GM18499 (cell line): ENCODE measurements around the gene SCAF1.

Experiments used
- ATAC-seq: cut with Tn5 transposase; IDR thresholded peaks from one replicate; pipeline ENCODE4 v1.9.1; 2021; ENCODE audit warnings: moderate number of reproducible peaks; ENCODE audit not compliant: insufficient read depth, unreplicated experiment

SCAF1 gene, protein sequence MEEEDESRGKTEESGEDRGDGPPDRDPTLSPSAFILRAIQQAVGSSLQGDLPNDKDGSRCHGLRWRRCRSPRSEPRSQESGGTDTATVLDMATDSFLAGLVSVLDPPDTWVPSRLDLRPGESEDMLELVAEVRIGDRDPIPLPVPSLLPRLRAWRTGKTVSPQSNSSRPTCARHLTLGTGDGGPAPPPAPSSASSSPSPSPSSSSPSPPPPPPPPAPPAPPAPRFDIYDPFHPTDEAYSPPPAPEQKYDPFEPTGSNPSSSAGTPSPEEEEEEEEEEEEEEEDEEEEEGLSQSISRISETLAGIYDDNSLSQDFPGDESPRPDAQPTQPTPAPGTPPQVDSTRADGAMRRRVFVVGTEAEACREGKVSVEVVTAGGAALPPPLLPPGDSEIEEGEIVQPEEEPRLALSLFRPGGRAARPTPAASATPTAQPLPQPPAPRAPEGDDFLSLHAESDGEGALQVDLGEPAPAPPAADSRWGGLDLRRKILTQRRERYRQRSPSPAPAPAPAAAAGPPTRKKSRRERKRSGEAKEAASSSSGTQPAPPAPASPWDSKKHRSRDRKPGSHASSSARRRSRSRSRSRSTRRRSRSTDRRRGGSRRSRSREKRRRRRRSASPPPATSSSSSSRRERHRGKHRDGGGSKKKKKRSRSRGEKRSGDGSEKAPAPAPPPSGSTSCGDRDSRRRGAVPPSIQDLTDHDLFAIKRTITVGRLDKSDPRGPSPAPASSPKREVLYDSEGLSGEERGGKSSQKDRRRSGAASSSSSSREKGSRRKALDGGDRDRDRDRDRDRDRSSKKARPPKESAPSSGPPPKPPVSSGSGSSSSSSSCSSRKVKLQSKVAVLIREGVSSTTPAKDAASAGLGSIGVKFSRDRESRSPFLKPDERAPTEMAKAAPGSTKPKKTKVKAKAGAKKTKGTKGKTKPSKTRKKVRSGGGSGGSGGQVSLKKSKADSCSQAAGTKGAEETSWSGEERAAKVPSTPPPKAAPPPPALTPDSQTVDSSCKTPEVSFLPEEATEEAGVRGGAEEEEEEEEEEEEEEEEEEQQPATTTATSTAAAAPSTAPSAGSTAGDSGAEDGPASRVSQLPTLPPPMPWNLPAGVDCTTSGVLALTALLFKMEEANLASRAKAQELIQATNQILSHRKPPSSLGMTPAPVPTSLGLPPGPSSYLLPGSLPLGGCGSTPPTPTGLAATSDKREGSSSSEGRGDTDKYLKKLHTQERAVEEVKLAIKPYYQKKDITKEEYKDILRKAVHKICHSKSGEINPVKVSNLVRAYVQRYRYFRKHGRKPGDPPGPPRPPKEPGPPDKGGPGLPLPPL

DNA sequence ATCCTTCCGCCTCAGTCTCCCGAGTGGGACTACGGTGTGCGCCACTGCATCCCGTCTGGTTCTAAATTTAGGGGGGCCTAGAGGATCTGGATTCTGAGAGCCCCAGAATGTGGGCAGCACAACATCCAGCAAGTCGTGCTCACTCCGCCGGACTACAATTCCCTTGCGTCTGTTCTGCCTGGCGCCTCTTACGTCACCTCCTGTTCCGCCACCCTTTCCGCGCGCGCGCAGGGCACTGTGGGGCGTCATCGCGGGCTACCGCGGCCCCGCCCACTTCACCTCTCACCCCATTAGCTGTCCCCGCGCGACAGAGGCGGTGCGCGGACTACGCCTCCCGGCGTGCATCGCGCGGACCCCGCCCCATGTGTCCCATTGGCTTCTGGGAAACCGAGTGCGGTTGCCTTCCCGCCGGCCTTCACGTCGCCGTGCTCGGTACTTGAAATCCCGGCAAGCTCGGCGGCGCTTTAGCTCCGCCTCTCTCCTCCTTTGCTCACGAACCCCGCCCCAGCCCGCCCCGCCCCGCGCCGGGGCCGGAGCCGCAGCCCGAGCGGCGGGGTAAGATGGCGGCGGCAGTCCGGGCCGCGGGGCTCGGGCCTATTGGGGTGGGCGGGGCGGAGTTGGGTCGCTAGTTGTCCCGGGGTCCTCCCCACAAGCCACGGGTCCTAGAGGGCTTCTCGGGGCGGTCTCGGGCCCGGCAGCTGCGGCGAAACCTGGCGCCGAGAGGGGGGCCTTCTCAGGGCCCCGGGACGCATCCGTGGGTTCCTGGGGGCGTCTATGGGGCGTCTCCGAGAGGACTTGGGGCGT is at the start of gene SCAF1:
SCAF1 (plus strand) TSS at position 522 of the 804 bp plus-strand sequence. CDS start 2,818 bp downstream, outside the sequence.
- ATAC-seq, result peak; percentile 40

- ATAC-seq, result no peak
Measured at GRCh38 chr19:49592486-49593232, 49.4 kb upstream of the SCAF1 start.

GRCh38 chr19:49593233-49594113 is 48.5 kb upstream of the SCAF1 start:
- peak; percentile 43 for ATAC-seq

DNA sequence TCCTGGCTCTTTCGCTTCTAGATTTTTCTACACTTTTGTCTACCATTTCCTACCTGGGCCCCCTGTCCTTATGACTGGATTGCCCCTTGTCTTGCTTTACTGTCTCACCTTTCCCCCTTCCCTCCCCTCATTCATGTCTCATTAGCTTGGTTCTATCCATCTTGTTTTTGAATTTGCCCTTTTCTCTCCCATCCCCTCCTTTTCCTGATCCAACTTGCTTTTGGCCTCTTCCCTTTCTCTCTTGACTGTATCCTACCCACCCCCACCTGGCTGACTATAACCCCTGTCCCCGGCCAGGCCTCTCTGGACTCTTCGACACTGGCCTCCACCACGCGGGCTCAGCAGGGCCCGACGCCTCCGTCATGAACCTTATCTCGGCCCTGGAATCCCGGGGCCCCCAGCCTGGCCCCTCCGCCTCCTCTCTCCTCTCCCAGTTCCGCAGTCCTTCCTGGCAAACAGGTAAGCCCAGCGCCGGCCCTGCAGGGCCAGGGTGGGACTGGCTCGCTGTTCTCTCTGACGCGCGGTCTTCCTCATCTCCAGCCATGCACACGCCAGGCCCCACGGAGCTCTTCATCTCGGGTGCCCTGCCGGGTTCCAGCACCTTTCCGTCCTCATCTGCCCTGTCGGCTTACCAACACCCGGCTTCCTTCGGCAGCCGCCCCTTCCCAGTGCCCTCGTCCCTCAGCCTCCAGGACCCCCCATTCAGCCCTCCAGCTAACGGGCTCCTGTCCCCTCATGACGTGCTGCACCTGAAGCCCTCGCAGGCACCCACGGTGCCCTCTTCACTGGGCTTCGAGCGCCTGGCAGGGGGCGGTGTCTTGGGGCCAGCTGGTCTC is 47.6 kb upstream of the SCAF1 start:
- no peak for ATAC-seq

- ATAC-seq, result no peak
Measured at GRCh38 chr19:49594993-49595818, 46.8 kb upstream of the SCAF1 start.

DNA sequence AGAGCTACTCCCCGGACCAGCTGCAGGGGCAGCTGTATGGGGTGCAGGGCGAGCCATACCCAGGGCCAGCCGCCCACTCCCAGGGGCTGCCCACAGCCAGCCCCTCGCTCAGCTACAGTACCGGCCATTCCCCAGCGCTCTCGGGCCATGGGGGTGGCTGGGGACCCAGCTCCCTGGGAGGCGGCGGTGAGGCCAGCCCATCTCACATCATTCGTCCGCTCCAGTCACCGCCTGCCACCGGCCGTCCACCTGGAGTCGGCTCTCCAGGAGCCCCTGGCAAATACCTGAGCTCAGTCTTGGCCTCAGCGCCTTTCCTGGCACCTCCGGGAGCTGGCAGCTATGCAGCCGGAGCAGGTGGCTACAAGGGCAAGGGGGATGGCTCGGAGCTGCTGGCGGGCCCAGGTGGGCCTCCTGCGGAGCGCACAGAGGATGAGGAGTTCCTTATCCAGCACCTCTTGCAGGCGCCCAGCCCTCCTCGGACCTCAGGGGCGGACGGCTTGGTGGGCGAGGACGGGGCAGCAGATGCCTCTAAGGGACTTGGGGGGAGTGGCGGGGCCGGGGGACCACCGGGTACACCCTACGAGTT is 46.1 kb upstream of the SCAF1 start:
- ATAC-seq, result no peak

DNA sequence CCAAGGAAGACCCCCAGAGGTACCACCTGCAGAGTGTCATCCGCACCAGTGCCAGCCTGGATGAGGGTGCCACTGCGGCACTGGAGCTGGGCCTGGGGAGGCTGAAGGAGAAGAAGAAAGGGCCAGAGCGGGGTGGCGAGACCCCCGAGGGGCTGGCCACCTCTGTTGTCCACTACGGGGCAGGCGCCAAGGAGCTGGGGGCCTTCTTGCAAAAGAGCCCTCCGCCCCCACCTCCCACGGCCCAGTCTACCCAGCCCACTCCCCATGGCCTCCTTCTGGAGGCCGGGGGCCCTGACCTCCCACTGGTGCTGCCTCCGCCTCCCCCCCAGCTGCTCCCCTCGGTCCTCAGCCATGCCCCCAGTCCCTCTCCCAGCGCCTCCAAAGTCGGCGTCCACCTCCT is 45.6 kb upstream of the SCAF1 start:
- no peak for ATAC-seq

DNA sequence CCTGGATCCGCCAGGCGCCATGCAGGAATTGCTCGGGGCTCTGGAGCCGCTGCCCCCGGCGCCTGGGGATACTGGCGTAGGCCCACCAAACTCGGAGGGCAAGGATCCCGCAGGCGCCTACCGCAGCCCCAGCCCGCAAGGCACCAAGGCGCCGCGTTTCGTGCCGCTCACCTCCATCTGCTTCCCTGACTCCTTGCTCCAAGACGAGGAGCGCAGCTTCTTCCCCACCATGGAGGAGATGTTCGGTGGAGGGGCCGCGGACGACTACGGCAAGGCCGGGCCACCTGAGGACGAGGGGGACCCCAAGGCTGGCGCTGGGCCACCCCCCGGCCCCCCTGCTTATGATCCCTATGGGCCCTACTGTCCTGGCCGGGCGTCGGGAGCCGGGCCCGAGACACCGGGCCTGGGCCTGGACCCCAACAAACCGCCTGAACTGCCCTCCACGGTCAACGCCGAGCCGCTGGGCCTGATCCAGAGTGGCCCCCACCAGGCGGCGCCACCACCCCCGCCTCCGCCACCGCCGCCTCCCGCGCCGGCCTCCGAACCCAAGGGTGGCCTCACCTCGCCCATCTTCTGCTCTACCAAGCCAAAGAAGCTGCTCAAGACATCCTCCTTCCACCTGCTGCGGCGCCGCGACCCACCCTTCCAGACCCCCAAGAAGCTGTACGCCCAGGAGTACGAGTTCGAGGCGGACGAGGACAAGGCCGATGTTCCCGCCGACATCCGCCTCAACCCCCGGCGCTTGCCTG is 44.9 kb upstream of the SCAF1 start:
- no peak for ATAC-seq

DNA sequence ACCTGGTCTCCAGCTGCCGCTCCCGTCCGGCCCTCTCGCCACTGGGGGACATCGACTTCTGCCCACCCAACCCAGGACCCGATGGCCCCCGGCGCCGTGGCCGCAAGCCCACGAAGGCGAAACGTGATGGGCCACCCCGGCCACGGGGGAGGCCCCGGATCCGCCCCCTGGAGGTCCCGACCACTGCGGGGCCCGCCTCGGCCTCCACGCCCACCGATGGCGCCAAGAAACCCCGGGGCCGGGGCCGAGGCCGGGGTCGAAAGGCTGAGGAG is 44.4 kb upstream of the SCAF1 start:
- ATAC-seq, result no peak

DNA sequence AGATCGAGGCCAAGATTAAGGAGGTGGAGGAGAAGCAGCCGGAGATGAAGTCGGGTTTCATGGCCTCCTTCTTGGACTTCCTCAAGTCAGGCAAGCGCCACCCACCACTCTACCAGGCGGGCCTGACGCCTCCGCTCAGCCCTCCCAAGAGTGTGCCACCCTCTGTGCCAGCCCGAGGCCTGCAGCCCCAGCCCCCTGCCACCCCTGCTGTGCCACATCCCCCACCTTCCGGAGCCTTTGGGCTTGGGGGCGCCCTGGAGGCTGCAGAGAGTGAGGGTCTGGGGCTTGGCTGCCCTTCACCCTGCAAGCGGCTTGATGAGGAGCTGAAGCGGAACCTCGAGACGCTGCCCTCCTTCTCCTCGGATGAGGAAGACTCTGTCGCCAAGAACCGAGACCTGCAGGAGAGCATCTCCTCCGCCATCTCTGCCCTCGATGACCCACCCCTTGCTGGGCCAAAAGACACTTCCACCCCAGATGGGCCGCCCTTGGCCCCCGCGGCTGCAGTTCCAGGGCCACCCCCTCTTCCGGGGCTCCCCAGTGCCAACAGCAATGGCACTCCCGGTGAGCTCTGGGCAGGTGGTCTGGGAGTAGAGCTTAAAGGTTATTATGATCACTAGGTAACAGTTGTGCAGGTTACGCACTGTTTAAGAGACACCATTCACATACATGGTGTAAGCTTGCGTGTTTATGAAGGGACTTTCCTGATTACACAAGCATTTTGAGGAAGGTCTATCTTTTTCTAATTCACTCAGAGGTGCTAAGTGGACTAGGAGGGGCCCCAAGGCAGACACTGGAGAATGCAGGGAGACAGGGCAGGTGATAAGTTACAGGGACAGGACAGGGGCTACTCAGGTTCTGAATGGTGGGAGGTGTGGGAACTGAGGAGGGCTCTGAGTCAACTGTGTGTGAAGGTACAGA is 42.4 kb upstream of the SCAF1 start:
- ATAC-seq, result no peak

DNA sequence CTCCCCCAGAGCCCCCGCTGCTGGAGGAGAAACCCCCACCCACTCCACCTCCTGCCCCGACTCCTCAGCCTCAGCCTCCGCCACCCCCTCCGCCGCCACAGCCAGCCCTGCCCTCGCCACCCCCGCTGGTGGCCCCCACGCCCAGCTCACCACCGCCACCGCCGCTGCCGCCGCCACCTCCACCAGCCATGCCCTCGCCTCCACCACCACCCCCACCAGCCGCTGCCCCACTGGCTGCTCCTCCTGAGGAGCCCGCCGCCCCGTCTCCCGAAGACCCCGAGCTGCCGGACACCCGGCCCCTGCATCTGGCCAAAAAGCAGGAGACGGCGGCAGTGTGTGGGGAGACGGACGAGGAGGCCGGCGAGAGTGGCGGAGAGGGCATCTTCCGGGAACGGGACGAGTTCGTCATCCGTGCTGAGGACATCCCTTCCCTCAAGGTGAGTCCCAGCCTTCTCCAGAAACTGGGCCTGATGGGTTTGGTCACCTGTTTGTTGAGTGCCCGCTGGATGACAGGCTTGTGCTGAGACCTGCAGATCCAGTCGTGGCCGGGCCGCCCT is 40.4 kb upstream of the SCAF1 start:
- no peak for ATAC-seq

DNA sequence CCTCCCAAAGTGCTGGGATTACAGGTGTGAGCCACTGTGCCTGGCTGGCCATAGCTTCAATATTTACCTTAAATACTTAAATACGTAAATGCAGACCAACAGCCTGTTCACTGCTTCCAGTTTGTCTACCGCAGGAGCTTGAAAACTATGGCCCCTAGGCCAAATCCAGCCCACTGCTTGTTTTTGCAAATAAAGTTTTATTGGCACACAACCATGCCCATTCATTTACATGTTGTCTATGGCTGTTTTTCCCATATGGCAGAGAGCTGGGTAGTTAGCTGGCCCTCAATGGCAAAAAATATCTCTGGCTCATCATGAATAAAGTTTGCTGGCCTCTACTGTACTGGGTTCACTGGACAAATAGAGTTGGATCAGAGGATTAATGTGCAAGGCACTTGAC is 39.2 kb upstream of the SCAF1 start:
- no peak for ATAC-seq

- no peak for ATAC-seq
Measured at GRCh38 chr19:49605605-49606004, 36.4 kb upstream of the SCAF1 start.

- ATAC-seq, result no peak
Measured at GRCh38 chr19:49609499-49610092, 32.4 kb upstream of the SCAF1 start.
